Breast epithelium (tissue), 3 donors: Measurements from ENCODE around the gene ZCCHC14.

Source experiments
- POLR2A ChIP-seq: fragments of 450-650 bp; IDR thresholded peaks from one replicate; pipeline ENCODE4 v1.6.1; 2016; ENCODE audit warnings: antibody characterized with exemption, mild to moderate bottlenecking, moderate library complexity
- TF ChIP-seq, protein P1 (sequence below), 3 donors: fragments of 450-650 bp; IDR thresholded peaks; one replicate each; pipeline ENCODE4 v1.5.1; 2016 to 2017; ENCODE audit warnings: antibody characterized with exemption in 3 of 3, mild to moderate bottlenecking in 3 of 3, moderate library complexity in 3 of 3

DNA sequence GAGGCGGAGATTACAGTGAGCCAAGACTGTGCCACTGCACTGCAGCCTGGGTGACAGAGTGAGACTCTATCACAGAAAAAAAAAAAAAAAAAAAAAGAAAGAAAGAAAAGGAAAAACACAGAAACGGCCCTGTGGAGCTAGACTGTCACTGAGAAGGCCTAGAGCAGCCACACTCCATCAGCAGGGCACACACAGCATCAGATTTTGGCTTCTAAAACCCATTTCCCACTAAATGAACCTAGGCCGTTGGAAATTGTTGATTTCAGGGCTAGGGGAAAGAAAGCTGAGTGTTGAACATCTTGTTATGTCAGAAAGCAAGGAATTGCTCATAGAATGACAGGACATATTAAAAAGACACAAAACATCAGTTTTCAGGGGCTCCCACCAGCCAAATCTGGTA, 48.9 kb downstream of the ZCCHC14 start:
- TF ChIP-seq POLR2A: no peak
- TF ChIP-seq, protein P1, sequence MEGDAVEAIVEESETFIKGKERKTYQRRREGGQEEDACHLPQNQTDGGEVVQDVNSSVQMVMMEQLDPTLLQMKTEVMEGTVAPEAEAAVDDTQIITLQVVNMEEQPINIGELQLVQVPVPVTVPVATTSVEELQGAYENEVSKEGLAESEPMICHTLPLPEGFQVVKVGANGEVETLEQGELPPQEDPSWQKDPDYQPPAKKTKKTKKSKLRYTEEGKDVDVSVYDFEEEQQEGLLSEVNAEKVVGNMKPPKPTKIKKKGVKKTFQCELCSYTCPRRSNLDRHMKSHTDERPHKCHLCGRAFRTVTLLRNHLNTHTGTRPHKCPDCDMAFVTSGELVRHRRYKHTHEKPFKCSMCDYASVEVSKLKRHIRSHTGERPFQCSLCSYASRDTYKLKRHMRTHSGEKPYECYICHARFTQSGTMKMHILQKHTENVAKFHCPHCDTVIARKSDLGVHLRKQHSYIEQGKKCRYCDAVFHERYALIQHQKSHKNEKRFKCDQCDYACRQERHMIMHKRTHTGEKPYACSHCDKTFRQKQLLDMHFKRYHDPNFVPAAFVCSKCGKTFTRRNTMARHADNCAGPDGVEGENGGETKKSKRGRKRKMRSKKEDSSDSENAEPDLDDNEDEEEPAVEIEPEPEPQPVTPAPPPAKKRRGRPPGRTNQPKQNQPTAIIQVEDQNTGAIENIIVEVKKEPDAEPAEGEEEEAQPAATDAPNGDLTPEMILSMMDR (IDR thresholded peaks at IDR 0.05): no peak
